Osteoblast (primary cell): Measurements from ENCODE around the gene GLT8D1. TPM values are rescaled to one million over a fixed set of nuclear protein-coding genes. Genes with fewer than 3 reads are reported as not detected.

Experiments
- DNase-seq: peaks from one replicate; pipeline ENCODE4 v3.0.0; 2011; ENCODE audit warnings: low spot score, mixed read lengths; ENCODE audit not compliant: insufficient read length; ENCODE audit errors: missing footprints
- H2AFZ ChIP-seq: 2 replicates; pipeline ENCODE4 v1.6.0; 2011; ENCODE audit warnings: mild to moderate bottlenecking, low read length
- H3K27ac ChIP-seq: 2 replicates; pipeline ENCODE4 v1.5.1; 2011; ENCODE audit warnings: mild to moderate bottlenecking, low read depth, low read length, moderate library complexity
- H3K27me3 ChIP-seq: 2 replicates; pipeline ENCODE4 v1.6.0; 2012; ENCODE audit warnings: mild to moderate bottlenecking, control low read depth, inconsistent platforms, low read length, moderate library complexity; ENCODE audit not compliant: insufficient read depth
- H3K36me3 ChIP-seq: 2 replicates; pipeline ENCODE4 v1.5.1; 2011; ENCODE audit warnings: mild to moderate bottlenecking, low read length, control low read depth, moderate library complexity; ENCODE audit not compliant: insufficient read depth
- H3K4me1 ChIP-seq: 2 replicates; pipeline ENCODE4 v1.5.1; 2011; ENCODE audit warnings: mild to moderate bottlenecking, low read length, control low read depth, moderate library complexity; ENCODE audit not compliant: insufficient read depth
- H3K4me2 ChIP-seq: 2 replicates; pipeline ENCODE4 v1.6.0; 2011; ENCODE audit warnings: mild to moderate bottlenecking, low read length; ENCODE audit not compliant: insufficient read depth
- H3K4me3 ChIP-seq: fragments of 200-600 bp; sonication (generic); 3 replicates; pipeline ENCODE4 v1.5.1; 2012; ENCODE audit warnings: mild to moderate bottlenecking, low read length, inconsistent platforms; ENCODE audit not compliant: insufficient read depth
- H3K79me2 ChIP-seq: 2 replicates; pipeline ENCODE4 v1.6.0; 2012; ENCODE audit warnings: mild to moderate bottlenecking, low read length, control low read depth, inconsistent platforms; ENCODE audit not compliant: insufficient read depth
- H3K9me3 ChIP-seq: 2 replicates; pipeline ENCODE4 v1.5.1; 2011; ENCODE audit warnings: low read depth, low read length, control low read depth
- H4K20me1 ChIP-seq: 2 replicates; pipeline ENCODE4 v1.6.0; 2012; ENCODE audit warnings: mild to moderate bottlenecking, low read length, control low read depth; ENCODE audit not compliant: insufficient read depth
- total RNA-seq: library from RNA; depleted of rRNA; stranded (reverse); fragments of >200 nt; gene quantifications from 2 replicates; pipeline ENCODE4 v1.2.3, GENCODE V29; 2012
- TF ChIP-seq, protein P1 (sequence below): IDR thresholded peaks from 2 replicates; pipeline ENCODE4 v1.5.1; 2011; ENCODE audit warnings: mild to moderate bottlenecking, low read depth, low read length, moderate library complexity; ENCODE audit errors: extremely low read depth

Gene GLT8D1
- total RNA-seq, 1 donor = 98.8 TPM

DNA sequence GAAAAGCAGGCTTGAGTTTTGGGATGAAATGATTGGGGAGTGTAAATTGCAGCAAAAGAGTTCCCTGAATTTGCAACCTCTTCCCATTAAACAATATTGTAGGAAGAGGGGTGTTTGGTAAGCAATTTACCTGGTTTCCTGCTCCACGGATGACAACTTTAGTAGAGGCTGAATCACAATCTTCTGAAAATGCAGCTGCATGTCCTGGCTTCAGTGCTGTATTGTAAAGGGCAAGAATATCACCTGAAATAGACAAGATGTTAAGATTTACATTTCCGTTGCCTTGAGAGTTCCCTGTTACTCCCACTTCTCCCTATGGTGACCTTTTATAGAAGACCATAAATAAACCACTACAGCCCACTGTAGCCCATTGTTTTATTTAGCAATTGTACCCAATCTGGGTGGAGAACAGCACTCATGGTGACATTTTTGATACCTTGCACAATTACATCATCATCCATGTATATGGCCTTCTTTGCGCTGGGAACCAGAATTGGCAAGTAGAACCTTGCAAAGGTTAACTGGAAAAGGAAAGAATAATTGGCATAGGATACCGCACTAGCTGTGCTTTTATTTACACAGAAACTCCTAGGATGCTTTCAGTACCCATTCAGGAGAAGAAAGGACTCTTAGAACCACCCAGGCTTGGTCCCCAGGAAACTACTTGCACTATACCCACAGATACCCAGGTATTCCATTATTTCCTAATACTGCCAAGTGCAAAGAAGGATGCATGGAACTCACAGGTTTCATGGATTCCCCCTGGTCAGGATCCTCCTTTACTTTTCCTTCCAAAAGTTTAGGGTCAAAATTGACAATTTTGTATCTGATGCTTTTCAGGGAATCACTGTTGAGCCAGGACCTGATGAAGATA is 9.6 kb downstream of the GLT8D1 start:
- peaks cover 35% of the 10 kb centered on the region for H3K79me2 ChIP-seq
- TF ChIP-seq, protein P1, sequence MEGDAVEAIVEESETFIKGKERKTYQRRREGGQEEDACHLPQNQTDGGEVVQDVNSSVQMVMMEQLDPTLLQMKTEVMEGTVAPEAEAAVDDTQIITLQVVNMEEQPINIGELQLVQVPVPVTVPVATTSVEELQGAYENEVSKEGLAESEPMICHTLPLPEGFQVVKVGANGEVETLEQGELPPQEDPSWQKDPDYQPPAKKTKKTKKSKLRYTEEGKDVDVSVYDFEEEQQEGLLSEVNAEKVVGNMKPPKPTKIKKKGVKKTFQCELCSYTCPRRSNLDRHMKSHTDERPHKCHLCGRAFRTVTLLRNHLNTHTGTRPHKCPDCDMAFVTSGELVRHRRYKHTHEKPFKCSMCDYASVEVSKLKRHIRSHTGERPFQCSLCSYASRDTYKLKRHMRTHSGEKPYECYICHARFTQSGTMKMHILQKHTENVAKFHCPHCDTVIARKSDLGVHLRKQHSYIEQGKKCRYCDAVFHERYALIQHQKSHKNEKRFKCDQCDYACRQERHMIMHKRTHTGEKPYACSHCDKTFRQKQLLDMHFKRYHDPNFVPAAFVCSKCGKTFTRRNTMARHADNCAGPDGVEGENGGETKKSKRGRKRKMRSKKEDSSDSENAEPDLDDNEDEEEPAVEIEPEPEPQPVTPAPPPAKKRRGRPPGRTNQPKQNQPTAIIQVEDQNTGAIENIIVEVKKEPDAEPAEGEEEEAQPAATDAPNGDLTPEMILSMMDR = no peak
- no peak overlapping the region for H3K27ac ChIP-seq
- H4K20me1 ChIP-seq = peaks cover 8% of the 10 kb centered on the region
- peaks cover 3% of the 10 kb centered on the region for H3K4me1 ChIP-seq
- no peaks in the 10 kb centered on the region for H3K27me3 ChIP-seq
- H2AFZ ChIP-seq = no peak overlapping the region
- H3K4me3 ChIP-seq = no peak overlapping the region
- H3K9me3 ChIP-seq = no peaks in the 10 kb centered on the region
- no peak for DNase-seq
- no peak overlapping the region for H3K4me2 ChIP-seq
- H3K36me3 ChIP-seq = peaks cover 80% of the 10 kb centered on the region

DNA sequence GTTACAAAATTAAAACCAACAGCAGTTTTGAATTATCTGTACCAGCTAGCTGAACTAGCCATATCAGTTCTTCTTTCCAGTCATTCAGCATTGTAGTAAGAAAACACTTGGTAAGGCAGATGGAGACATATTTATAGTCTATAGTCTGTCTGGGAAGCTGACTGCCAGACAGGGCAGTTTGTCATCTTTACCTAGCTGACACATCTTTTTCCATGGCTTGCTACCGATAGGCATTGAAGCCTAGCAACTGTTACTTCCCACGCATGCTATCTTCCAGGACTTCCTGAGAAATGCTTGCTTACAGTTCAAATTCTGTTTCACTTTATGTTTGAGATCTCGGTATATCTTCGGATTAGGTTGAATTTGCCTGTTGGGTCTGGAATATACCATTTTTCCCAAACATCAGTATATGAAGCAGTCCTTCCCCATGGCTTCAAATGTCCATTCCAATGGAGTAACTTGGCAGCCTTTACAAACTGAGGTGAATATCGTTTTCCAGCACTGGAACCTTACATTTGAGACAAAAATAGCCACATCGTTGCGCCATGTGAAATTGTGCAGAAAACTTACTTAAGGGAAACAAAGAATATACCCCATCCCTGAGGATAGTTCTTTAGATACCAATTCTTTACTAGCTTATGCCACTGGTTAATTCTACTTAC is 10.9 kb downstream of the GLT8D1 start:
- no peaks in the 10 kb centered on the region for H3K9me3 ChIP-seq
- H3K27me3 ChIP-seq = no peaks in the 10 kb centered on the region
- H2AFZ ChIP-seq = no peak overlapping the region
- no peak overlapping the region for H3K4me3 ChIP-seq
- no peak for DNase-seq
- peaks cover 3% of the 10 kb centered on the region for H3K4me1 ChIP-seq
- H4K20me1 ChIP-seq = peaks cover 6% of the 10 kb centered on the region
- peaks cover 87% of the 10 kb centered on the region for H3K36me3 ChIP-seq
- no peak overlapping the region for H3K4me2 ChIP-seq
- TF ChIP-seq, protein P1 = no peak
- H3K27ac ChIP-seq = peak overlapping the region; percentile 4
- peaks cover 32% of the 10 kb centered on the region for H3K79me2 ChIP-seq

DNA sequence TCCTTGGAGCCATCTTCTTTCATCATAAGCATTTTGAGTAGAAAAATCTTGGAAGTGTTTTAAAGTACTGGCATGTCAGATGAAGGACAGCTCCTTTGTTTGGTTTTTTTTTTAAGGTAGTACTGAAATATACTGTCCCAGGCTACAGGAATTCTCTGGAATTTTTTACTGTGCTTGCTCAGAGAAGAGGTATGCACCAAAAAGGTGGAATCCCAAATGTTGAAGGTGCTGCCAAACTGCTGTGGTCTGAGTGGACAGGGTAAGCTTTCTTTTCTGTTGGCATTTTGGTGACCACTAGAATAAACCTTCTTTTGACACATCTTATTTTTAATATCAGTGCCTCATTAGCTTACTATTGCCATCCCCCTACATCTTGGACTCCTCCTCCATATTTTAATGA is 12.5 kb downstream of the GLT8D1 start:
- no peak overlapping the region for H3K4me3 ChIP-seq
- H3K27ac ChIP-seq = no peak overlapping the region
- H3K36me3 ChIP-seq = peaks cover 92% of the 10 kb centered on the region
- H4K20me1 ChIP-seq = peaks cover 6% of the 10 kb centered on the region
- DNase-seq = no peak
- no peaks in the 10 kb centered on the region for H3K9me3 ChIP-seq
- TF ChIP-seq, protein P1 = no peak
- H3K27me3 ChIP-seq = no peaks in the 10 kb centered on the region
- H2AFZ ChIP-seq = no peak overlapping the region
- no peak overlapping the region for H3K4me2 ChIP-seq
- peaks cover 3% of the 10 kb centered on the region for H3K4me1 ChIP-seq
- peaks cover 36% of the 10 kb centered on the region for H3K79me2 ChIP-seq

DNA sequence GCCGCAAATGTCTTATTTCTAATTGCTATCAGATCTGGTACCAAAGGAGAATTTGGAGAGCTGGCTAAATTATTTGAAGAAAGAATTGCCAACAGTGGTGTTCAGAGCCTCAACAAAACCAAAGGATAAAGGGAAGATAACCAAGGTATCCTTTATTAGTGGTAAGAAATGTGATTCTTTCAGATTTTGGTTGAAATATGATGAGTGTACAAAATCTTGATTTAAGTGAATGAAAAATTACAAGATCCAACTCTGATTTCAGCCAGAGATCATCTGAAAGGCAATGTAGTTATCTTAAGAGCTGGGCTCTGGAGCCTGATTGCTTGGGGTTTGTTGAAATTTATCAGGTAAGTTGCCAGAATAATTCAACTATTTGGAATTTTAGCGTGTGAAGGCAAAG is 15.0 kb downstream of the GLT8D1 start:
- no peak for DNase-seq
- Histone ChIP-seq H3K4me3 (no peak overlapping the region), H3K4me2 (no peak overlapping the region), H3K79me2 (peaks cover 53% of the 10 kb centered on the region), H3K27ac (peak overlapping the region; percentile 10), H2AFZ (no peak overlapping the region), H3K4me1 (peaks cover 19% of the 10 kb centered on the region), H3K36me3 (peaks cover 80% of the 10 kb centered on the region), H3K27me3 (no peaks in the 10 kb centered on the region), H3K9me3 (no peaks in the 10 kb centered on the region), H4K20me1 (peaks cover 14% of the 10 kb centered on the region)
- TF ChIP-seq, protein P1 = no peak
